Measurements from ENCODE around the gene OLA1.
"Not testable (repeated sequence)": the region's sequence is repeated elsewhere in the genome, so short reads cannot be mapped to it uniquely, and the experiment has no call there.

The OLA1 gene

GRCh38 chr2:174248187-174248997, at the start of gene OLA1:
Gene OLA1 (minus strand): TSS chr2:174248532. CDS start chr2:174246815, 1,717 bp downstream.
- peak within 1 kb of the TSS; percentile 64; the same call in 1 of the 2 replicates for H3K27ac ChIP-seq (ENCODE audit: low read depth, low read length)
- H3K4me1 ChIP-seq (ENCODE audit: control insufficient read depth, insufficient read depth, low read length): no peaks in the 10 kb centered on the region
- H3K27me3 ChIP-seq (ENCODE audit: control insufficient read depth, insufficient read depth, low read length): peaks cover 6% of the 10 kb centered on the region
- peaks cover 15% of the 10 kb centered on the region for H3K36me3 ChIP-seq (ENCODE audit: control insufficient read depth, insufficient read depth, low read length)
- H3K9me3 ChIP-seq (ENCODE audit: control insufficient read depth, insufficient read depth, low read depth, low read length): no peaks in the 10 kb centered on the region
- peak within 1 kb of the TSS; percentile 79 for H3K4me3 ChIP-seq (ENCODE audit: low read depth, low read length)
- peak within 1 kb of the TSS; percentile 83 for H3K9ac ChIP-seq (ENCODE audit: low read length)

GRCh38 chr2:174292908-174293307, 44.6 kb upstream of the OLA1 start:
- no peak overlapping the region for H3K27ac ChIP-seq (ENCODE audit: low read depth, low read length)
- peaks cover 9% of the 10 kb centered on the region; the same call in 1 of the 2 replicates for H3K9me3 ChIP-seq (ENCODE audit: control insufficient read depth, insufficient read depth, low read depth, low read length)
- no peaks in the 10 kb centered on the region for H3K36me3 ChIP-seq (ENCODE audit: control insufficient read depth, insufficient read depth, low read length)
- H3K27me3 ChIP-seq (ENCODE audit: control insufficient read depth, insufficient read depth, low read length): no peaks in the 10 kb centered on the region
- H3K4me1 ChIP-seq (ENCODE audit: control insufficient read depth, insufficient read depth, low read length): peaks cover under 1% of the 10 kb centered on the region; the same call in 1 of the 2 replicates
- no peak overlapping the region for H3K9ac ChIP-seq (ENCODE audit: low read length)
- no peak overlapping the region for H3K4me3 ChIP-seq (ENCODE audit: low read depth, low read length)

GRCh38 chr2:174286172-174286571, 37.8 kb upstream of the OLA1 start:
- no peak overlapping the region for H3K27ac ChIP-seq (ENCODE audit: low read depth, low read length)
- H3K36me3 ChIP-seq (ENCODE audit: control insufficient read depth, insufficient read depth, low read length): no peaks in the 10 kb centered on the region
- H3K9ac ChIP-seq (ENCODE audit: low read length): no peak overlapping the region
- H3K27me3 ChIP-seq (ENCODE audit: control insufficient read depth, insufficient read depth, low read length): no peaks in the 10 kb centered on the region
- peaks cover 4% of the 10 kb centered on the region; the same call in 1 of the 2 replicates for H3K4me1 ChIP-seq (ENCODE audit: control insufficient read depth, insufficient read depth, low read length)
- H3K9me3 ChIP-seq (ENCODE audit: control insufficient read depth, insufficient read depth, low read depth, low read length): no peaks in the 10 kb centered on the region
- H3K4me3 ChIP-seq (ENCODE audit: low read depth, low read length): no peak overlapping the region

- Histone ChIP-seq H3K4me3 (ENCODE audit: low read depth, low read length) (no peak overlapping the region), H3K27me3 (ENCODE audit: control insufficient read depth, insufficient read depth, low read length) (no peaks in the 10 kb centered on the region), H3K27ac (ENCODE audit: low read depth, low read length) (no peak overlapping the region), H3K9me3 (ENCODE audit: control insufficient read depth, insufficient read depth, low read depth, low read length) (no peaks in the 10 kb centered on the region), H3K36me3 (ENCODE audit: control insufficient read depth, insufficient read depth, low read length) (no peaks in the 10 kb centered on the region), H3K4me1 (ENCODE audit: control insufficient read depth, insufficient read depth, low read length) (peaks cover 4% of the 10 kb centered on the region; the same call in 1 of the 2 replicates), H3K9ac (ENCODE audit: low read length) (no peak overlapping the region)
Observed at GRCh38 chr2:174282441-174282840, 34.1 kb upstream of the OLA1 start.

GRCh38 chr2:174281736-174282135, 33.4 kb upstream of the OLA1 start:
- H3K9me3 ChIP-seq (ENCODE audit: control insufficient read depth, insufficient read depth, low read depth, low read length): no peaks in the 10 kb centered on the region
- H3K9ac ChIP-seq (ENCODE audit: low read length): no peak overlapping the region
- no peaks in the 10 kb centered on the region for H3K36me3 ChIP-seq (ENCODE audit: control insufficient read depth, insufficient read depth, low read length)
- H3K27me3 ChIP-seq (ENCODE audit: control insufficient read depth, insufficient read depth, low read length): no peaks in the 10 kb centered on the region
- H3K27ac ChIP-seq (ENCODE audit: low read depth, low read length): no peak overlapping the region
- peaks cover 4% of the 10 kb centered on the region; the same call in 1 of the 2 replicates for H3K4me1 ChIP-seq (ENCODE audit: control insufficient read depth, insufficient read depth, low read length)
- no peak overlapping the region for H3K4me3 ChIP-seq (ENCODE audit: low read depth, low read length)

GRCh38 chr2:174280596-174280995, 32.3 kb upstream of the OLA1 start:
- no peak overlapping the region for H3K27ac ChIP-seq (ENCODE audit: low read depth, low read length)
- H3K9ac ChIP-seq (ENCODE audit: low read length): no peak overlapping the region
- H3K36me3 ChIP-seq (ENCODE audit: control insufficient read depth, insufficient read depth, low read length): no peaks in the 10 kb centered on the region
- no peak overlapping the region for H3K4me3 ChIP-seq (ENCODE audit: low read depth, low read length)
- no peaks in the 10 kb centered on the region for H3K27me3 ChIP-seq (ENCODE audit: control insufficient read depth, insufficient read depth, low read length)
- H3K9me3 ChIP-seq (ENCODE audit: control insufficient read depth, insufficient read depth, low read depth, low read length): no peaks in the 10 kb centered on the region
- H3K4me1 ChIP-seq (ENCODE audit: control insufficient read depth, insufficient read depth, low read length): no peaks in the 10 kb centered on the region

- H3K9ac ChIP-seq (ENCODE audit: low read length); H3K9me3 ChIP-seq (ENCODE audit: control insufficient read depth, insufficient read depth, low read depth, low read length); H3K27me3 ChIP-seq (ENCODE audit: control insufficient read depth, insufficient read depth, low read length); H3K27ac ChIP-seq (ENCODE audit: low read depth, low read length); H3K36me3 ChIP-seq (ENCODE audit: control insufficient read depth, insufficient read depth, low read length); H3K4me3 ChIP-seq (ENCODE audit: low read depth, low read length): not testable (repeated sequence)
- H3K4me1 ChIP-seq (ENCODE audit: control insufficient read depth, insufficient read depth, low read length): peaks cover 19% of the 10 kb centered on the region
Observed at GRCh38 chr2:174270263-174270662, 21.9 kb upstream of the OLA1 start.

- no peaks in the 10 kb centered on the region for H3K9me3 ChIP-seq (ENCODE audit: control insufficient read depth, insufficient read depth, low read depth, low read length)
- H3K36me3 ChIP-seq (ENCODE audit: control insufficient read depth, insufficient read depth, low read length): no peaks in the 10 kb centered on the region
- no peak overlapping the region for H3K9ac ChIP-seq (ENCODE audit: low read length)
- H3K27ac ChIP-seq (ENCODE audit: low read depth, low read length): no peak overlapping the region
- no peaks in the 10 kb centered on the region for H3K27me3 ChIP-seq (ENCODE audit: control insufficient read depth, insufficient read depth, low read length)
- H3K4me3 ChIP-seq (ENCODE audit: low read depth, low read length): no peak overlapping the region
- peaks cover 19% of the 10 kb centered on the region for H3K4me1 ChIP-seq (ENCODE audit: control insufficient read depth, insufficient read depth, low read length)
Observed at GRCh38 chr2:174266288-174266687, 18.0 kb upstream of the OLA1 start.

- Histone ChIP-seq H3K27me3 (ENCODE audit: control insufficient read depth, insufficient read depth, low read length) (no peaks in the 10 kb centered on the region), H3K36me3 (ENCODE audit: control insufficient read depth, insufficient read depth, low read length) (no peaks in the 10 kb centered on the region), H3K4me1 (ENCODE audit: control insufficient read depth, insufficient read depth, low read length) (peaks cover 19% of the 10 kb centered on the region), H3K4me3 (ENCODE audit: low read depth, low read length) (no peak overlapping the region), H3K27ac (ENCODE audit: low read depth, low read length) (no peak overlapping the region), H3K9me3 (ENCODE audit: control insufficient read depth, insufficient read depth, low read depth, low read length) (no peaks in the 10 kb centered on the region), H3K9ac (ENCODE audit: low read length) (no peak overlapping the region)
Observed at GRCh38 chr2:174263997-174264396, 15.7 kb upstream of the OLA1 start.

GRCh38 chr2:174259981-174260380, 11.6 kb upstream of the OLA1 start:
- Histone ChIP-seq H3K4me1 (ENCODE audit: control insufficient read depth, insufficient read depth, low read length) (no peaks in the 10 kb centered on the region), H3K27ac (ENCODE audit: low read depth, low read length) (no peak overlapping the region), H3K9me3 (ENCODE audit: control insufficient read depth, insufficient read depth, low read depth, low read length) (no peaks in the 10 kb centered on the region), H3K9ac (ENCODE audit: low read length) (no peak overlapping the region), H3K27me3 (ENCODE audit: control insufficient read depth, insufficient read depth, low read length) (no peaks in the 10 kb centered on the region), H3K4me3 (ENCODE audit: low read depth, low read length) (no peak overlapping the region), H3K36me3 (ENCODE audit: control insufficient read depth, insufficient read depth, low read length) (no peaks in the 10 kb centered on the region)

- no peaks in the 10 kb centered on the region for H3K36me3 ChIP-seq (ENCODE audit: control insufficient read depth, insufficient read depth, low read length)
- H3K27ac ChIP-seq (ENCODE audit: low read depth, low read length): no peak overlapping the region
- peaks cover 3% of the 10 kb centered on the region for H3K27me3 ChIP-seq (ENCODE audit: control insufficient read depth, insufficient read depth, low read length)
- no peaks in the 10 kb centered on the region for H3K4me1 ChIP-seq (ENCODE audit: control insufficient read depth, insufficient read depth, low read length)
- no peak overlapping the region for H3K9ac ChIP-seq (ENCODE audit: low read length)
- no peak overlapping the region for H3K4me3 ChIP-seq (ENCODE audit: low read depth, low read length)
- no peaks in the 10 kb centered on the region for H3K9me3 ChIP-seq (ENCODE audit: control insufficient read depth, insufficient read depth, low read depth, low read length)
Observed at GRCh38 chr2:174254267-174254666, 5.9 kb upstream of the OLA1 start.
